T-cell (primary cell): ENCODE measurements around the gene TEX19. TPM values are rescaled to one million over a fixed set of nuclear protein-coding genes. Genes with fewer than 3 reads are reported as not detected.
A peak's percentile ranks its signal among the peaks of the same experiment; 100 is the strongest.

Experiments used
- ATAC-seq, 4 experiments: fragments of 200-7000 bp in 3 of 4; fragments of 150-1000 bp in 1 of 4; cut with Tn5 transposase; replicated peaks in 1 of 4; 1 replicate in 3 of 4; 2 replicates in 1 of 4; pipeline ENCODE4 v1.10.0; 2021; ENCODE audit warnings: moderate library complexity in 3 of 4, mild to moderate bottlenecking in 2 of 4, moderate number of reproducible peaks in 1 of 4
- CTCF ChIA-PET, 2 donors: fragments of 300-600 bp; sonication (Branson Sonifier 250); formaldehyde crosslinking; loops; one replicate each; lab custom pipeline; 2022; ENCODE audit warnings: antibody characterized with exemption in 2 of 2; lab: Charles Lee
- POLR2A ChIA-PET, 2 donors: fragments of 300-600 bp; sonication (Branson Sonifier 250); formaldehyde crosslinking; loops; one replicate each; lab custom pipeline; 2022; ENCODE audit warnings: antibody characterized with exemption in 2 of 2; lab: Charles Lee
- DNase-seq, 35 experiments: peaks; one replicate each; pipeline versions ENCODE4 v3.0.0 to v3.0.0-alpha.2; 2013 to 2023
- H3K27ac ChIP-seq: one replicate; pipeline ENCODE4 v1.5.1; 2013; ENCODE audit warnings: low read length
- H3K27me3 ChIP-seq, 2 experiments: replicated peaks in 1 of 2; 1 replicate in 1 of 2; 2 replicates in 1 of 2; pipeline versions ENCODE4 v1.6.1 to v1.7.0; 2013; ENCODE audit warnings: low read length in 1 of 2, mixed read lengths in 1 of 2; ENCODE audit not compliant: control insufficient read depth in 2 of 2, insufficient read depth in 2 of 2; ENCODE audit errors: extremely low read depth in 1 of 2
- H3K36me3 ChIP-seq, 2 donors: 1 replicate in 1 of 2; 2 replicates in 1 of 2; pipeline versions ENCODE4 v1.6.1 to v1.7.0; 2013; ENCODE audit warnings: low read length in 1 of 2; ENCODE audit not compliant: control insufficient read depth in 2 of 2, insufficient read depth in 1 of 2; ENCODE audit errors: extremely low read depth in 1 of 2
- H3K4me1 ChIP-seq, 2 experiments: 1 replicate in 1 of 2; 2 replicates in 1 of 2; pipeline versions ENCODE4 v1.6.1 to v1.7.0; 2013; ENCODE audit warnings: low read length in 2 of 2, mixed read lengths in 1 of 2; ENCODE audit not compliant: insufficient read depth in 2 of 2, control insufficient read depth in 1 of 2; ENCODE audit errors: extremely low read depth in 1 of 2
- H3K4me3 ChIP-seq, 2 donors: 1 replicate in 1 of 2; 2 replicates in 1 of 2; pipeline versions ENCODE4 v1.5.1 to v1.7.0; 2013; ENCODE audit warnings: mild to moderate bottlenecking in 2 of 2, low read length in 1 of 2, moderate library complexity in 1 of 2; ENCODE audit not compliant: control insufficient read depth in 1 of 2; ENCODE audit errors: extremely low read depth in 1 of 2
- H3K9me3 ChIP-seq: 2 replicates; pipeline ENCODE4 v1.7.0; 2013
- H3K27ac Mint-ChIP-seq, 2 donors: one replicate each; pipeline ENCODE4 v1.8.0; 2020 to 2021; ENCODE audit warnings: mild to moderate bottlenecking in 2 of 2, mixed read lengths in 2 of 2
- H3K27me3 Mint-ChIP-seq, 2 donors: one replicate each; pipeline ENCODE4 v1.8.0; 2021 to 2022; ENCODE audit warnings: mixed read lengths in 2 of 2
- H3K36me3 Mint-ChIP-seq: one replicate; pipeline ENCODE4 v1.8.0; 2021; ENCODE audit warnings: mixed read lengths
- H3K4me1 Mint-ChIP-seq, 3 donors: one replicate each; pipeline ENCODE4 v1.8.0; 2020 to 2022; ENCODE audit warnings: mixed read lengths in 3 of 3, mild to moderate bottlenecking in 1 of 3
- H3K4me3 Mint-ChIP-seq, 3 donors: one replicate each; pipeline ENCODE4 v1.8.0; 2020 to 2022; ENCODE audit warnings: mild to moderate bottlenecking in 3 of 3, mixed read lengths in 3 of 3, moderate library complexity in 3 of 3
- H3K9me3 Mint-ChIP-seq, 3 donors: one replicate each; pipeline ENCODE4 v1.8.0; 2020 to 2022; ENCODE audit warnings: mixed read lengths in 3 of 3
- WGBS: methylation state at CpG from one replicate; pipeline ENCODE4 v1.1.5; 2013; ENCODE audit warnings: missing lambda C conversion rate; ENCODE audit not compliant: insufficient coverage; 5-methylcytosine and 5-hydroxymethylcytosine counted together
- total RNA-seq, 35 experiments: library from RNA in 6 of 35; stranded (reverse) in 6 of 35; fragments of 120-200 nt in 1 of 35; gene quantifications; one replicate each; pipeline versions ENCODE4 v1.2.1 to v1.2.4 and lab custom pipeline; 2013 to 2026

Gene TEX19
- total RNA-seq, 5 donors from 2014 or later (not counting 1 experiment from before 2014, with no cell fraction given), result not detected

- CTCF ChIA-PET, result interaction anchor here (0.6 to 1.2 kb wide), 3 partner anchors 16 to 423 kb away, joined by 3 to 6 read pairs (median 3); partner anchors contain the start of gene SECTM1 (in 1 of the 2)
Observed at GRCh38 chr17:82350182-82351030, 8.6 kb upstream of the TEX19 start.

GRCh38 chr17:82351254-82351712 is 7.8 kb upstream of the TEX19 start:
- CTCF ChIA-PET, result interaction anchor here in 1 of 2 donors (0.5 to 1.2 kb wide), 3 partner anchors 17 to 422 kb away, joined by 3 to 4 read pairs (median 3); partner anchors contain the start of gene SECTM1
- peaks cover 5 to 8% (median 6%) of the 10 kb centered on the region in 3 donors for H3K4me1 Mint-ChIP-seq
- H3K36me3 Mint-ChIP-seq, result no peaks in the 10 kb centered on the region
- H3K9me3 ChIP-seq, result no peaks in the 10 kb centered on the region
- WGBS, result 45% methylated on average over 17 of the region's 21 CpGs
- no peaks in the 10 kb centered on the region for H3K9me3 Mint-ChIP-seq
- H3K36me3 ChIP-seq, result no peaks in the 10 kb centered on the region
- no peak overlapping the region for H3K27ac ChIP-seq
- H3K4me3 ChIP-seq, result no peak overlapping the region
- H3K4me1 ChIP-seq, result peaks cover 0 to 17% of the 10 kb centered on the region in 2 experiments
- H3K27ac Mint-ChIP-seq, result no peak overlapping the region
- no peak overlapping the region for H3K4me3 Mint-ChIP-seq
- peaks cover 0 to 58% of the 10 kb centered on the region in 2 experiments for H3K27me3 ChIP-seq
- peaks cover 0 to 12% of the 10 kb centered on the region in 2 donors for H3K27me3 Mint-ChIP-seq
- ATAC-seq (no peak), DNase-seq (no peak)
- POLR2A ChIA-PET, result no interaction called here

More at GRCh38 chr17:82350182-82351030, 8.6 kb upstream of the TEX19 start:
- Mint-ChIP-seq H3K9me3 (no peaks in the 10 kb centered on the region), H3K36me3 (no peaks in the 10 kb centered on the region), H3K27me3 (peaks cover 0 to 8% of the 10 kb centered on the region in 2 donors), H3K4me3 (no peak overlapping the region), H3K4me1 (peaks cover 6 to 10% (median 8%) of the 10 kb centered on the region in 3 donors), H3K27ac (no peak overlapping the region)
- peak in 4 of 35 experiments; percentile 21 to 50 (median 28) for DNase-seq
- POLR2A ChIA-PET, result no interaction called here
- H3K4me3 ChIP-seq, result no peak overlapping the region
- no peak overlapping the region for H3K27ac ChIP-seq
- peaks cover 0 to 53% of the 10 kb centered on the region in 2 experiments for H3K27me3 ChIP-seq
- no peaks in the 10 kb centered on the region for H3K9me3 ChIP-seq
- peaks cover 0 to 19% of the 10 kb centered on the region in 2 experiments for H3K4me1 ChIP-seq
- H3K36me3 ChIP-seq, result peaks cover 0 to 3% of the 10 kb centered on the region in 2 donors
- peak in 1 of 4 experiments; percentile 43 for ATAC-seq
- 51% methylated on average over 26 of the region's 28 CpGs for WGBS

- Histone ChIP-seq H3K27me3 (peaks cover 0 to 59% of the 10 kb centered on the region in 2 experiments), H3K27ac (no peak overlapping the region), H3K9me3 (no peaks in the 10 kb centered on the region), H3K4me3 (no peak overlapping the region), H3K4me1 (peaks cover 0 to 12% of the 10 kb centered on the region in 2 experiments), H3K36me3 (no peaks in the 10 kb centered on the region)
- Mint-ChIP-seq H3K4me1 (peaks cover 0 to 3% (median 0%) of the 10 kb centered on the region in 3 donors), H3K4me3 (no peak overlapping the region), H3K36me3 (no peaks in the 10 kb centered on the region), H3K27ac (no peak overlapping the region), H3K9me3 (no peaks in the 10 kb centered on the region), H3K27me3 (peaks cover 0 to 12% of the 10 kb centered on the region in 2 donors)
- peak; percentile 49 to 93 (median 76) for DNase-seq
- ChIA-PET CTCF (interaction anchor here (0.7 to 1.0 kb wide), 3 partner anchors 11 to 276 kb away, joined by 3 read pairs; no protein-coding TSS in a partner anchor), POLR2A (no interaction called here)
- peak; percentile 82 to 89 (median 84) for ATAC-seq
- 44% methylated on average over 19 of the region's 26 CpGs for WGBS
Observed at GRCh38 chr17:82351713-82352488, 7.1 kb upstream of the TEX19 start.

- Mint-ChIP-seq H3K9me3 (no peaks in the 10 kb centered on the region), H3K27me3 (peaks cover 2 to 15% of the 10 kb centered on the region in 2 donors), H3K4me3 (no peak overlapping the region), H3K27ac (no peak overlapping the region), H3K36me3 (no peaks in the 10 kb centered on the region), H3K4me1 (peaks cover 4 to 8% (median 6%) of the 10 kb centered on the region in 3 donors)
- ChIA-PET POLR2A (no interaction called here), CTCF (no interaction called here)
- no peak overlapping the region for H3K27ac ChIP-seq
- DNase-seq, result no peak
- H3K36me3 ChIP-seq, result no peaks in the 10 kb centered on the region
- no peak for ATAC-seq
- 40% methylated on average over 2 of the region's 8 CpGs for WGBS
- H3K27me3 ChIP-seq, result peaks cover 0 to 57% of the 10 kb centered on the region in 2 experiments
- H3K4me1 ChIP-seq, result peaks cover 0 to 11% of the 10 kb centered on the region in 2 experiments
- no peak overlapping the region for H3K4me3 ChIP-seq
- H3K9me3 ChIP-seq, result no peaks in the 10 kb centered on the region
Observed at GRCh38 chr17:82353484-82353883, 5.6 kb upstream of the TEX19 start.

GRCh38 chr17:82354804-82355308 is 4.2 kb upstream of the TEX19 start:
- DNase-seq (no peak), ATAC-seq (no peak)
- Mint-ChIP-seq H3K9me3 (no peaks in the 10 kb centered on the region), H3K4me1 (peaks cover 7 to 11% (median 9%) of the 10 kb centered on the region in 3 donors), H3K4me3 (no peak overlapping the region), H3K27me3 (peaks cover 4 to 19% of the 10 kb centered on the region in 2 donors), H3K36me3 (no peaks in the 10 kb centered on the region), H3K27ac (no peak overlapping the region)
- POLR2A ChIA-PET, result no interaction called here
- WGBS, result 70% methylated on average over 3 of the region's 7 CpGs
- Histone ChIP-seq H3K4me1 (peaks cover 0 to 16% of the 10 kb centered on the region in 2 experiments), H3K4me3 (no peak overlapping the region), H3K27ac (no peak overlapping the region), H3K9me3 (no peaks in the 10 kb centered on the region), H3K36me3 (no peaks in the 10 kb centered on the region), H3K27me3 (peaks cover 0 to 66% of the 10 kb centered on the region in 2 experiments)
- CTCF ChIA-PET, result no interaction called here
